ENCODE results near the gene PPIF.

GRCh38 chr10:79393924-79394610 is 46.8 kb downstream of the PPIF start:
- TF ChIP-seq CTCF (IDR thresholded peaks at IDR 0.05) (no peak), POLR2AphosphoS5 (IDR thresholded peaks at IDR 0.05) (no peak), POLR2A (IDR thresholded peaks at IDR 0.05) (no peak), EP300 (IDR thresholded peaks at IDR 0.05) (no peak)
